NCI-H460 (cell line): ENCODE data around the gene TUBGCP2. TPM values are rescaled to one million over a fixed set of nuclear protein-coding genes. Genes with fewer than 3 reads are reported as not detected.

Experiments used
- DNase-seq: peaks from one replicate; pipeline ENCODE4 v3.0.0-alpha.2; 2016; ENCODE audit warnings: low read depth; ENCODE audit errors: extremely low read depth
- total RNA-seq: library from RNA; depleted of rRNA; stranded (reverse); fragments of >200 nt; shearing (Covaris generic); gene quantifications from 2 replicates; pipeline ENCODE4 v1.2.3, GENCODE V29; 2014

TUBGCP2 gene
- total RNA-seq, 1 experiment from 2014 or later, result 52.9 TPM

DNA sequence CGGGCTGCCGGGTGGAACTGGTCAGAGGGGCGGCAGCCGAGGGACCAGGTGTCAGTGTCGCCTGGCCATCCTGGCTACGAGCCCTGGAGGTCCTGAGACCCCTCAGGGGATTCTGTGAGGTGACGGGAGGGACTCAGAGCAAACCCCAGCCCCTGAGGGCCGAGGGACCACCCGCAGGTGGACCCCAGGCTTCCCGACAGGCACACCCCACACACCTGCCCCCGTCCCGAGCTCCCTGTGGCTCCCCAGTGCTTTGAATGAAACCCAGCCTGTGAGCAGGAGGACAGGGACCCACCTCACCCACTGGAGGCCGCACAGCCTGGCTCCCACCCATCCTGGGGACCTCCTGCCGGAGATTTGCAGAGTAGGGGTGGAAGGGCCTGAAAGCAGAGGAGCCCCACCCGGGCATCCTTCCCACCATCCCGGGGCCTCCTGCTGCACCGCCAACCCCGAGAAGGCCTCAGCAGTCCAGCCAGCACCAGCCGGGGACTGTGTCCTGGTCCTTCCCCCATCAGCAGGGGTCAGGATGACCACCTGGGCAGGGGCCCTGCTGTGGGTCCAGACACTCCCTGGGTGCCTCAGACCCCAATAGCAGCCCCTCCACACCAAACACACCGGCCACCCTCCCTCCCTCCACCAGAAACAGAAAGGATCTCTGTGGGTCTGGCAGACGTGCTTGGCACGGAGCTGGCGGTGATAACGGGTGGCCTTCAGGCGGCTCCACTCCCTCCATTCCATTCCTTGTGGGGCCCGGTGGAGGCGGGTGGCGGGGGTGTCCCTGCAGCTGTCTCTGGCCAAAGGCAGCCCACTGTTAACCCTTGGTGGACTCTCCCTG, 57.1 kb downstream of the TUBGCP2 start:
- DNase-seq, result no peak

DNA sequence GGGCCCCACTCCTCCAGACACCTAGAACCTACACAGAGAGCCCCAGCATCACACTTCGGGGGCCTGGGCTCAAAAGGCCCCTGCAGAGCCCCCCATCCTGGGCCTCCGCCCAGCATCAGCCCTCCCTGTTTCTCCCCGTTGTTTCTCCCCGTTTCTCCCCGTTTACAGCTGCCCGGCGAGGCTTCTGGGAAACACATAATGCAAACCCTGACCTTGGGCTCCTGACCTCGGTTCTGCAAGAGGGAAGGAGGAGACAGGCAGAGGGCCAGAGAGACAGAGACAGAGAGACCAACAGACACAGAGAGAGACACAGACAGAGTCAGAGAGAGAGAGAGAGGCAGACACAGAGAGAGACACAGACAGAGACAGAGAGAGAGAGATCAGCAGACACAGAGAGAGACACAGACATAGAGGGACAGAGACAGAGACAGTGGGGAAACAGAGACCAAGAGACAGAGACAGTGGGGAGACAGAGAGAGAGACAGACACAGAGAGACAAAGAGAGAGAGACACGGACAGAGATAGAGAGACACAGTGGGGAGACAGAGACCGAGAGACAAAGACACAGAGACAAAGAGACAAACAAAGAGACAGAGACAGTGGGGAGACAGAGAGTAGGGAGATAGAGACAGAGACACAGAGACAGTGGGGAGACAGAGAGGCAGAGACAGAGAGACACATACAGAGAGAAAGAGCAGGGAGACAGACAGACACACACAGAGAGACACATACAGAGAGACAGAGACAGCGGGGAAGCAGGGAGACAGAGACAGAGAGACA, 58.5 kb downstream of the TUBGCP2 start:
- DNase-seq, result no peak

DNA sequence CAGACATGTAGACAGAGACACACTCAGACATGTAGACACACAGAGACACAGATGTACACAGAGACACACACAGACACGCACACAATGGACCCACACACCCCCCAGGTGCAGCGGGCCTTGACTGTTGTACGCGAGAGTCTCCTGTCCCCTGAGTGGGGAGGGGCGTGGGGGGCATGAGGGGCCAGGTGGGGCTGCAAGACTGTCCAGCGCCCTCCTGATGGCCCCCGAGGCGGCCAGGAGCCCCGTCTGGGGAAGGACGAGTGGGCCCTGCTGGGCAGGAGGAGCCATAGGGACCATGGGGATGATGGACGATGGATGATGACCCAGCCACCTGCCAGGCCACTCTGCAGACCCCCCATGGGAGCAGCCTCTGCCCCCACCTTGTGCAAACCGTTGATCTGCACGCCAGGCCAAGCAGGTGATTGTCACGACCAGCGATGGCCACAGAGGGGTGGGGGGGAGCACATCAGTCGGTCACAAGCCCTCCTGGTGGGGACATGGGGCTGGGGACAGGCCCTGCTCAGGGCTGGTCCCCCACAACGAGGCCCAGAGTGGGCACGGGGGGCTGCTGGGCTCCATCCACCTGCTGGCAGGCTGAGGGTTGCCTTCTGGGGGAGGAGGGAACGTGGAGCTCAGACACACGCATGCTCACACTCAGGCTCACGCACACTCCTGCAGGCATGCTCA, 59.4 kb downstream of the TUBGCP2 start:
- DNase-seq, result no peak

DNA sequence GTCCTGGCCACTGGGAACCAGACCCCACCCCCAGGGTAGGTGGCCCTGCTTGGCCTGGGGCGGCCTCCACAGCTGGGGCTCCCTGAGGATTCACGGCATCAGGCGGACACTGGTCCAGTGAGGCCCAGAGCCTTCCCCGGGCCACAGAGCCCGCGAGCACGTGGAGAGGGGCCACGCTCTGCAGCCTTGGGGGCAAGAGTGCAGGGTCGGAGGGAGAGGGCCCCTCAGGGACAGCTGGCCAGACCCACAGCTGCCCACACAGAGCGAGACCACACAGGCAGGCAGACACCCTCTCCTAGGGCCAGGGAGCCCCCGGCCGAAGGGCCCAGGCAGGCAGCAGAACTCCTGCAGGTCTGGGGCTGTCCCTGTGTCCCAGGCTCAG, 60.3 kb downstream of the TUBGCP2 start:
- DNase-seq, result no peak

DNA sequence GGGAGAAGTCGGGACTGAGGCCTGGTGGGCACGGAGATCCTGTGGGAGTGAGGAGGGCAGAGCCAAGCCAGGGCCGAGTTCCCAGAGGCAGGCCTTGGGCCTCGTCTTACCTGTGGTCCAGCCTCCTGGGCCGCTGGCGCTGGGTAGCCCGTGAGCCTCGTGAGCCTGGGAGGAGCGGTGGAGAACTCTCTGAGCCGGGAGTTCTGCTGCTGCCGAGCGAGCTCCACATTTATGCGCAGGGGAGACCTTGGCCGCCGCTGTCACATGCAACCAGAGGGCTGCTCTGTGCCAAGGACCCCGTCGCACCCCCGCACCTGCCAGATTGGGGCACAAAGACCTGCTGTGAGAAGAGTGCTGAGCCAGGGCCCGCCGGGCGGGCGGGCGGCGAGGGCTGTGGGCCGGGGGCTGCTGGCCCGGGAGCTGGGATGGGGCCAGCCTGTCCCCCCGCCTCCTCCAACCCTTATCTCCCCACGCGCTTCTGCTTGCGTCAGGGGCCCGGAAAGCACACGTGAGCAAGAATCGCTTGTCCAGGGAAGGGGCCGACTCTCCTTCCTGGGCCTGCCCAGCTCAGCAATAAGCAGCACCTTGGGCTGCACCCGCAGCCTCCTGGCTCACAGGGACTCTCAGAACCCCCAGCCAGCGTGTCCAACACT, 60.9 kb downstream of the TUBGCP2 start:
- no peak for DNase-seq

DNA sequence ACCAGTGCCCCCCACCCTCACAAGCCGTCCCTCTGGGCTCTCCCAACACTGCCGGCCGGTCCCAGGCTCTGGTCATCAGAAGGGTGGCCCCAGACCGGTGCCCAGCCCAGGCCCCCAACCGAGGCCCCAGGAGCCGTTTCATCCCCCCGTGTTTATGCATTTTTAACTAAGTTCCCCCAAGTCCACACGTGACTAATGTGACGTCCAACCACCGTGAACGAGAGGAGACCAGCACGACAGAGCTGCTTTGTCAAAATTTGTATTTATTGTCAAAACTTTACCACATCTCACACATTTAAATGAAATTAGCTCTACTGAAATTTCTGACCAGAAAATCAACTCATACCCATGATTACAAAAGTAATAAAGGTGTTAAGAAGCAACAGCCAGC, 62.4 kb downstream of the TUBGCP2 start:
- DNase-seq, result no peak

DNA sequence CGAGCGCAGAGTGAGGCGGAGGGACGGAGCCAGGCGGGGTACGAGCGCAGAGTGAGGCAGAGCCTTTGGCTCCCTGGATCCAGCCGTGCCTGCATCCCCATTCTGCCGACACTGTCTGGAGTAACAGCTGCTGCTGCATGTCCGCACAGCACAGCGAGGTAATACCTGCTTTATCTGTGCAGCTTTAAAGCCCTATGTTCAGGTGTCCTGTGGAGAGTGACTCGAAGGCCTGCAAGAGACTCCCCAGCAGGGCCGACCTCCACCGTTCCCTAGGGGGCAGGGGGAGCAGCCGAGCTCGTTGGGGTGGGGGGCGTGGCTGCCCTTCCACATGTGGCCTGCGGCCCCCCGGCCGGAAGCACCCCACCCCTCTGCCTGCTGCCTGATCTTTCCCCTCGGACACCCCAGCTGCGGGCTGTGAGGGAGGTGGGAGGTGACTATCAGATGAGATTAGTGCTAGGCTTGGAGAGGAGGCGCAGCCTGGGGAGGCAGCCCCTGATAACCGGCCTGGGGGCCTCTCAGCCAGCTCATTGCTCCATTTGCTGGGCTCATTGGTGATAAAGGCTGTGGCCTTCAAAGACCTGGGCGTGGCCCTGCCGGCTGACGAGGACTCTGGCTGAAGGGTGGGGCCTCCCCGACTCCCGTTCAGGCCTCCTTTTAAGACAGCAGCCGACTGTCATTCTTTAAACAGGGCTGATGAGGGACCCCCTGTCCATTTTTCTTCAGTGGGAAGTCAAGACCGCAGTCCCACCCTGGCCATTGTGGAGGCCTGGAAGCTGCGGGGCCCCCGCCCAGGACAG, 63.0 kb downstream of the TUBGCP2 start:
- peak; percentile 45 for DNase-seq

DNA sequence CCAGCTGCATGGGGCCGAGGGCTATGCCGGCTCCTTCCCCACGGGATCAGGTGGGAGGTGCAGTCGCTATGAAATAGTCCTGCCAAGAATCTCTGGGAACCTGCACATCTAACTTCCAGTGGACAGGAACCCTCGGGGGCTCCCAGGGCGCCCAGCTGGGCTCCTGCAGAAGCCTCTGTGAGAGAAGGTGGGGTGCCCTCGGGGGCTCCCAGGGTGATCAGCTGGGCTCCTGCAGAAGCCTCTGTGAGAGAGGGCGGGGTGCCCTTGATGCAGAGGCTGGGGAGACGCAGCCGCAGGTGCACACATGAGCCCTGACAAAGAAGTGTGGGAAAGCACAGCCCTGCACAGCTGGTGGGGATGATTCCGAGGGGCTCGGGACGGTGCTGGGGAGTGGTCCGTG, 65.1 kb downstream of the TUBGCP2 start:
- no peak for DNase-seq

DNA sequence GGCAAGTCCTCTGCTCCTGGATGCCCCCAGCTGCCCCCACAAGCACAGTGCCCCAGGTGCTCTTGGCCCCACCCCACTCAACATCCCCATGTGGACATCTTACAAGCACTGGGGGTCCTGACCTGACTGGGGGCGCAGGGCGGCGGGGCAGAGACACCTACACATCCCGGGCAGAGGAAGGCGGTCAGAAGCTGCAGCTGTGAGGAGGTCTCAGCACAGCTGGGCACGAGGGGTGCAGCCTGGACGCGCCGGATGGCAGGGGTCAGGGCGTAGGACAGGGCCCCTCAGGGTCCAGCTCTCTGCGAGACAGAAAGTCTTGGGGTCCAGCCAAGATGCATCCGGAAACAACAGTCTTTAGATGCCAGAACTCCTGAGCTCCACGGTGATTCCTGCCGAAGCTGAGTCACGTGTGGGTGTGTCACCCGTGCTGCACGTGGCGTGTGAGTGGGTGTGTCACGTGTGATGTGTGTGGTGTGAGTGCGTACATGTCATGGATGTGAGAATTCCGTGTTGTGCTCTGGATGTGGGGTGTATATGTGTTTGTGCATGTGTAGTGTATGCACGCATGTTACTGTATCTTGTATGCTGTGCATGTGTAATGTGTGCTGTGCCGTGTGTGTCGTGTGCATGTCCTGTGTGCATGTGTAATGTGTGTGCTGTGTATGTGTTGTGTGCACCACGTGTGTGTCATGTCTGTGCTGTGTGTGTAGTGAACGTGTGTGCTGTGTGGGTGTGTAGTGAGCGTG, 65.9 kb downstream of the TUBGCP2 start:
- no peak for DNase-seq

DNA sequence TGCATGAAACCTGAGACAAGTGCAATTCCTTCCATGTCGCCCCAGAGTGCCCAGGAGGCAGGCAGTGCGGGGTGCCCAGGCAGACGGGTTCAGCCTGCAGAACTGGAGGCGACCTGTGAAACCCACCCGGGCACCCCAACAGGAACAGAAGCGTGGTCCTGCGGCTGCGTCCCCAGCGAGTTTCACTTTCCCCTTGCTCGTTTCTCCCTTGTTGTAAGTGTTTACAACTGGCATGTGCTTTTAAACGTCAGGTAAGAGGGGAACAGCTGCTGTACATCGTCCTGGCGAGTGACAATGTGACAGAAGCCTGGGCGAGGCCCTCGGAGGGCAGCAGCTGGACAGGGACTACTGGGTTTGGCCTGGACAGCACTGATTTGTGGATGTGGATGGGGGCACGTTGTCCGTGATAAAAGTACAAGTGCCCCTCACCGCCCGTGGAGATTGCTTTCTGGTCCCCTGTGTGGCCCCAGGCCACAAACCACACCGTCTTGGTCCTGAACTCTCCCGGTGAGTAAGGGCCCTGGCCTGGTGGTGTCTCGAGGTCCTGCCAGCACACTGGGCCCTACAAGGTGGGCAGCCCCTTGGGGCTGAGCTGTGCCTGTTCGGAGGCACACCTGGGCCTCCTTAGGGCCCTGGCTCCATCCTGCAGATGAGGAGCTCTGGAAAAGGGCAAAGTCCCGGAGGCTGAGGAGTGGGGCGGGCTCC, 67.0 kb downstream of the TUBGCP2 start:
- DNase-seq, result no peak

DNA sequence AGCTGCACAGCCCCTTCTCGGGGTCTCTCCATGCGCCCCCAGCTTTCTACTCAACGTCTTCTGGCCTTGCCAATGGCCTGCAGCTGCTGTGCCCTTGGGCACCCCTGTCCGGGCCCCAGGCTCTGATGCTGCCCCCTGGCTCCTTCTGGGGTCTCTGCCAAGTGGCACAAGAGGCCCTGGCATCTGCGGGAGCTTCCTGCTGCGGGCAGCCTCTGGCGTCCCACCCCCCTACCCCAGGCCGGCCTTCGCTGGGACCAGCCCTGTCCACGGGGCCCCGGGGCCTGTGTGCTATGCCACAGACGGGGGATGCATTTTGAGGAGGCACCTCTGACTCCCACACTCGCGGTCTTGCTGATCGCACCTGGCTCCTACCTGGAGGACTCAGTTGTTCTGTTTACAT, 68.7 kb downstream of the TUBGCP2 start:
- no peak for DNase-seq

DNA sequence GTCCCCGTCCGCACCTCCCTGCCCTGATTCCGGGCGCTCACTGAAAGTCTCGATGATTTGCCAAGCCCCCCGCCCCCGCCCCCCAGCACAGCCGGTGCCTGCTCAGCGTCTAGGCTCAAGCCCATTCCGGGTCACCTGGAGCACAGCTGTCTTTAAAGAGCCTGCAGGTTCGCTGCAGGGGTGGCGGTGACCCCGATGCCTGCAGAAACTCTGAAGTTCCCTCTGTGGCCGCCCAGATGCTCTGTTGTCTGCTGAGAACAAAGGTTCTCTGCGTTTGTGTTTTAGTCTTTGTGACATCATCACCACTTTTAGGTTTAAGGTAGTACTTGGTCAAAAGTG, 70.2 kb downstream of the TUBGCP2 start:
- no peak for DNase-seq

DNA sequence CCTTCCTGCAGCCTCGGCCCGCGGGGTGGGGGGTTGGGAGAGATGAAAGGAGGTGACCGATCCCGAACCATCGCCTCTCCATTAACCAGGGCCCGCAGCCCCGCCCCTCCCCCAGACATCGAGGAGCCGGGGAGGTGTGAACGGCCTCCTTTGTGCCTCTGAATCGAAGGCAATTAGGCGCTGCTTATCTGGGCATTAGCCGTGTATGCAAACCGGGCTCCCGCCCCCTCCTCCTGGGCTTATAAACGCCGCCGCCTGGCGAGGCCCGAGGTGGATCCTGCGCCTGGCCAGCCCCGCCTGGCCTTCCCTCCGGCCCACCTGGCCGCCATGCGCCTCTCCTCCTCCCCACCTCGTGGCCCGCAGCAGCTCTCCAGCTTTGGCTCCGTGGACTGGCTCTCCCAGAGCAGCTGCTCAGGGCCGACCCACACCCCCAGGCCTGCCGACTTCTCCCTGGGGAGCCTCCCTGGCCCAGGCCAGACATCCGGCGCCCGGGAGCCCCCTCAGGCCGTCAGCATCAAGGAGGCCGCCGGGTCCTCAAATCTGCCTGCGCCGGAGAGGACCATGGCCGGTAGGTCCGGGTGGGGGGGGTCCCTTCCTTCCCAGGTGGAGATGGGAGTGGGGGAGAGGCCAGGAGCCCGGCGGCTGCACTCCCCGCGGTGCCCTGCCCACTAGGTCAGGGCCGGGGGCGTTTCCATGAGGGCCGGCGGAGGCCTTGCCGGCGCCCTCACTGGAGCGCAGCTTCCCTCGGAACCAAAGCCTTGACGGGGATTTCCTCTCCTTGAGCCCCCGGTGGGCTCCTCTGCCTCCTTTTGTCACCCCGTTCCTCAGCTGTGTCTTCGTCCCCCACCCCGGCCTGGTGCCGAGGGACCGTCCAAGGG, 70.8 kb downstream of the TUBGCP2 start, which contains the start of gene VENTX:
TSS of gene VENTX (plus strand) at position 268 of the 878 bp plus-strand sequence. CDS start at position 328, 60 bp downstream.
- no peak for DNase-seq

DNA sequence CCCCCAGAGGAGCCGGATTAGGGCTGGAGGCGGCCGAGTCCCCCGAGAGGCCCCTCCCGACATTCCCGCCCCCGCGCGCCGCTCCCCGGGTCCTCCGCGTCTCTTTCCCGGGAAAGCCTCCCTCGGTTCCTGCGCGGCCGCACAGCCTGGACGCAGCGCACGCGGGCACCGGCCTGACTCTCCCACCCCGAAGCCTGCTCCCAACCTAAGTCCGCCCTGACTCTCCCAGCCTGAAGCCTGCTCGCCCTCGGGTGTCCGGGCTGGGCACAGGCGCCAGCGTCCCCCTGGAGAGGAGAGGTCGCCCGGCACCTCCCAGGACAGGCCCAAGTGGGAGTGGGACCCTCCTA, 71.5 kb downstream of the TUBGCP2 start:
- no peak for DNase-seq

DNA sequence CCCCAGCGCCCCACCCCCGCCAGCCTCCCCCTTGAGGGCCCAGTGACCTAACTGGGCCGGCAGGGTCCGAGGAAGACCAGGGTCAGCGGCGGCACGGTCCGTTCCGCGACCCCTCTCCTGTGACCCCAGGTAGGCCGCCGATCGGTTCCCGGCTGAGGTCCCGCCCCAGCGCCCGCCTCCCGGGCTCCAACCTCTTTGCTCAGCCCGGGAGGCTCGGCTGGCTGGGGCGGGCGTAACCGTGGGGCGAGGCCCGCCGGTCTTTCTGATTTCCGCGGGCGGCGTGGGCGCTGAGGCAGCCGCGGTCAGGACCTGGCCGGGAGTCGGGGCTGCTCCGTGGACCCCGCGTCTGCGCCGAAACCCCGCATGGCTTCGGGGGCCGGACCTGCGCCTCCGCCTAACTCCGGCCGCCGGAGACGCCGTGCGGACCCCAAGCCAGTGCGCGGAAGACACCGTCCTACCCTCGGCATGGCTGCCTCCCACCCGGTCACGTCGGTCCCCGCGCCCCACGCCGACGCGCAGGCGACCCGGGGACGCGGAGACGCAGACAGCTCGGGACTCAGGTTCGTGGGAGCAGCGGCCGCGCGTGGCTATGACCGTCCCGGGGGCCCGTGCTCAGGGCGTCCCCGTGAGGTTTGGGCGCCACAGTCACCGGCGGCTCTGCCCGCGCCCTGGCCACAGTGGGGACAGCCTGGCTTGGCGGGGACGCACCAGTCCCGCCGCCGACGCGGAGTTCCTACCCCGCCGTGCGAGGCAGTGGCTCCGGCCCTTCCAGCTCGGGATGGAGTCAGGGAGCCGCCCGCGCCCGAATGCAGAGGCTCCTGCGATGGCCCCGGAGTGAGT, 72.1 kb downstream of the TUBGCP2 start:
- DNase-seq, result no peak

DNA sequence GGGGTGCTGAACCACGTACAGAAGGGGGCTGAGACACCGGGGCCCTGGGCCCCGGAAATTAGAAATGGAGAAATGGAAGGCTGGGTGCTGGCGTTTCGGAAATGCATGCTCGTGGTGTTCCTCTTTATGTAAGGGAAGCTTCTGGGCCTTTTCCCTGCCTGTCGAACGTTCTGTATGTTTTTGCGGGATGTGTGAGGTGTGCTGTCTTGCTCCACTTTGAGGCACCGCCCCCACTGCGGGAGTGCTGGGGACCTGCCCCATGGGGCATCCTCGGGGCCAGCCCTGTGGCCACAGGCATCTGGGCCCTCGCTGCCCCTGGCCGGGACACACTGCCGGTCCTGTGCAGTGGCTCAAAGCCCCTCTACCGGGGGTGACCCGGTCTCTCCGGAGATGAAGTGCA, 72.7 kb downstream of the TUBGCP2 start:
- DNase-seq, result no peak

DNA sequence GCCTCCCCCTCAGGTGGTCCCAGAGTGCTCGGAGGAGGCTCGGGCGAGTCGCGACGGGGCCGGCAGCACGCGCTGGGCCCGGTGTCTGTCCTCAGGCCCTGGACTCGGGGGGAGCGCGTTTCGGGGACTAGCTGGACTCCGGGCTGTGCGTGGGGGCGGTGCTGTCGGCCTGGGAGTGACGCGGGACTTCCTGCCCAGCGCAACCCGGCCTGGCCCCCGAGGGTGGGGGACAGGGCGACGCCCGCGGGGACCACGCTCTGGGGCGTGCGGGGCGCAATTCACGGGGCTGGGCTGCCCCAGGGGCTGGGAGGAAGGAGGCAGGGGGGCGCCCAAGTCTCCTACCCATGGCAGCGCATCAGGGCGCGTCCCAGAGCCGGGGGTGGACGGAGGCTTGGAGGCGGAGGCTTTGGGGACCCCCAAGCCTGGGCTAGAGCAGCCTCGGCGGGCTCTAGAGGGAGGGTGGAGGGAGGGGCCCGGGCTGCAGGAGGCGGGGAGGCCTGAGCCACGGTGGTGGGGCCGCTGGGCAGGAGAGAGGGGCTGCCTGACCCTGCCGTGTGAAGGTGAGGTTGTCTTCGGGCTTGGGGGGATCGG, 73.3 kb downstream of the TUBGCP2 start:
- DNase-seq, result no peak
